MG63 (cell line): ENCODE measurements around the gene PRKAB2. TPM values are rescaled to one million over a fixed set of nuclear protein-coding genes. Genes with fewer than 3 reads are reported as not detected.
"Not testable (repeated sequence)": the region's sequence is repeated elsewhere in the genome, so short reads cannot be mapped to it uniquely, and the experiment has no call there.

ENCODE experiments used
- DNase-seq: peaks from one replicate; pipeline ENCODE4 v3.0.0-alpha.2; 2020
- H3K27me3 ChIP-seq: fragments of 250-450 bp; sonication (Bioruptor Pico); 2 replicates; pipeline ENCODE4 v1.5.1; 2020; ENCODE audit warnings: mild to moderate bottlenecking, moderate library complexity
- H3K36me3 ChIP-seq: fragments of 250-450 bp; sonication (Bioruptor Pico); 2 replicates; pipeline ENCODE4 v1.5.1; 2020; ENCODE audit warnings: mild to moderate bottlenecking, moderate library complexity
- H3K4me3 ChIP-seq: fragments of 250-450 bp; sonication (Bioruptor Pico); 2 replicates; pipeline ENCODE4 v1.5.1; 2020; ENCODE audit warnings: mild to moderate bottlenecking, moderate library complexity
- H3K9me3 ChIP-seq: fragments of 250-450 bp; sonication (Bioruptor Pico); 2 replicates; pipeline ENCODE4 v1.5.1; 2020; ENCODE audit warnings: mild to moderate bottlenecking, moderate library complexity
- total RNA-seq: library from RNA; depleted of rRNA; stranded (reverse); fragments of >200 nt; shearing (Covaris generic); gene quantifications from 2 replicates; pipeline ENCODE4 v1.2.3, GENCODE V29; 2014; ENCODE audit warnings: low replicate concordance; rRNA removed

Gene PRKAB2
- total RNA-seq, 1 experiment from 2014 or later, result 9.5 TPM

DNA sequence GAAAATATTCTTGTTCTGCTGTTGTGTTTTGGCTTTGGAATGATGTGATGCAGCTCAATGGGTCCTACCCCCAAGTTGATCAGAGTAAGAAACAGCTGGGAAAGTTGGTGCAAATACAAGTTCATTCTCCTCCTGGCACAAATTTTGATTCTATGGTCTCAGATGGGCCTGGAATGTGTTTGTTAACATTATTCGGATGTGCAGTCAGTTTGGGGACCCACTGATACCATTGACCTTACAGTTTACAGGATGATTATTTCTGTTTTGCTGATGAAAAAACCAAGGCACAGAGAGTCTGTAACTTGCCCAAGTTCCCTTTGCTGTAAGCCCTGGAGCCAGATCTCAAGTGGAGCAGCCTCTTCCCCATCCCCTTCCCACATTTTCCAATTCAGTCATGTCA is 41.5 kb downstream of the PRKAB2 start:
- not testable (repeated sequence) for H3K4me3 ChIP-seq, H3K27me3 ChIP-seq, H3K9me3 ChIP-seq, H3K36me3 ChIP-seq, DNase-seq

DNA sequence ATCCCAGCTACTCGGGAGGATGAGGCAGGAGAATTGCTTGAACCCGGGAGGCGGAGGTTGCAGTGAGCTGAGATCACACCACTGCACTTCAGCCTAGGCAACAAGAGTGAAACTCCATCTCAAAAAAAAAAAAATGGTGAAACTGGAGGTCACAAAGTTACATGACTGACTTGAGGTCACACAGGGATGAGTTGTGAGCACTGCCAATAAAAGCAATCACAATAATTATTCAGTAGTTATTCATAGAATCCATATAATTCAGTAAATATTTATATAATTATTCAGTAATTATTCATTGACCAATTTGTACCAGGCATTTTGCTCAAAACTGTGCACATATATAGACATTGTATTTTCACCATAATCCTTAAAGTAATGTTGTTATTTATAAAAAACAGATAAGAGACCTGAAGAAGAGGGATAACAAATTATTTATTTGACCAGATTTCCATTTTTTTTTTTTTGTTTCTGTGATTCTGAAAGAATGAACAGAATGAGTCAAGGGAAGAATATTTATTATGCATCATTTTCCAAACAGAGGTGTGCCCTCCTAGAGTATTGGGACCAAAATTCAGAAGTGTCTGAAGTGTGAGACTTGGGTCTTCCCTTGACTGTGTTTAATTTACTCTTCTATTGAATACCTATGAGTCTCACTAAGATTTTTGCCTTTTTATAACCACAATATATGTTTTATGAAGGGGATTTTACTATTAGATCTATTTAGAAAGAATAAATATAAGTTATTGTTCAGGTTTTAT is 43.0 kb downstream of the PRKAB2 start:
- Histone ChIP-seq H3K27me3 (no peaks in the 10 kb centered on the region), H3K9me3 (no peaks in the 10 kb centered on the region), H3K4me3 (no peak overlapping the region), H3K36me3 (no peaks in the 10 kb centered on the region)
- no peak for DNase-seq

DNA sequence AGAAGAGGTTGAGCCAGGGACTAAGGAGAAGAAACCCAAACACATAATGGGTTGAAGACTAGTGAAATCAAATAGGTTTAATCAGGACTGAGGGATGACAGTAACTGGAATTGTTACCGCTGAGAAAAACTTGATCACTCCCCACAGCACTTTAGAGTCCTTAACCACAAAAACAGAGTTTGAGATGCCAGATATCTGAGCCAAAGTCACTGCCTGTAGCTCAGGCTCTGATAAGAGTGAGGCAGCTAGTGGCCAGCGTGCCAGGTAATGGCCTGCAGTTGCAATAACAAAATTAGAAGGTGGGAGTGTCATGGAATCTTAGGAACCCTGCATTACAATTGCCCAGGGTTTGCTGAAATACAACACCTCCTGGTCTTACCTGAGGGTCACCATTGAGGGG is 48.0 kb downstream of the PRKAB2 start:
- Histone ChIP-seq H3K9me3 (no peaks in the 10 kb centered on the region), H3K4me3 (no peak overlapping the region), H3K36me3 (no peaks in the 10 kb centered on the region), H3K27me3 (no peaks in the 10 kb centered on the region)
- no peak for DNase-seq

- Histone ChIP-seq H3K36me3 (no peaks in the 10 kb centered on the region), H3K9me3 (no peaks in the 10 kb centered on the region), H3K27me3 (no peaks in the 10 kb centered on the region), H3K4me3 (no peak overlapping the region)
- DNase-seq, result no peak
These were observed 55.2 kb downstream of the PRKAB2 start for GRCh38 chr1:147117109-147117508.

GRCh38 chr1:147115496-147115895 is 56.8 kb downstream of the PRKAB2 start:
- no peak for DNase-seq
- Histone ChIP-seq H3K36me3 (no peaks in the 10 kb centered on the region), H3K4me3 (no peak overlapping the region), H3K27me3 (no peaks in the 10 kb centered on the region), H3K9me3 (no peaks in the 10 kb centered on the region)

- H3K27me3 ChIP-seq, H3K4me3 ChIP-seq, H3K36me3 ChIP-seq, DNase-seq, H3K9me3 ChIP-seq: not testable (repeated sequence)
These were observed 57.2 kb downstream of the PRKAB2 start for GRCh38 chr1:147115079-147115478.

DNA sequence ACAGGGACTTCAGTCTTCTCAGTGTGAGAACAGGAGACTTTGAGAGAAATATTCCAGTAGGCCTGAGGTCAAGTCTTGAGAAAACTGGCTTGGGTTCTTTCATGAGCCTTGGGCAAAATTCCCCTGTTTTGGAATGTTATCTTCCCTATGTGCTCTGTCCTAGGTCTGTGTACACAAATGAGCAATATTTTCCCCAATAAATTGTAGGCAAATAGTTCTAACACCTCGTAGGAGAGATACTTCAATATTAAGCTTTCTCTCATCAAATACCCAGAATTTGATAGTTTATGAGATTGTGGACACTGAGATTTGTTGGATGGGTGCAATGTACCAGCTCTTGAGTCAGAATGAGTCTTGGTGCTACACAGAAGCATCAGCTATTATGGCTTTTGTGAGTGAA is 57.9 kb downstream of the PRKAB2 start:
- not testable (repeated sequence) for H3K9me3 ChIP-seq, H3K4me3 ChIP-seq, H3K27me3 ChIP-seq, DNase-seq, H3K36me3 ChIP-seq

- no peaks in the 10 kb centered on the region for H3K36me3 ChIP-seq
- H3K9me3 ChIP-seq, result no peaks in the 10 kb centered on the region
- H3K4me3 ChIP-seq, result no peak overlapping the region
- no peaks in the 10 kb centered on the region for H3K27me3 ChIP-seq
- no peak for DNase-seq
These were observed 60.7 kb downstream of the PRKAB2 start for GRCh38 chr1:147111381-147112130.

- Histone ChIP-seq H3K36me3 (no peaks in the 10 kb centered on the region), H3K4me3 (no peak overlapping the region), H3K9me3 (no peaks in the 10 kb centered on the region), H3K27me3 (no peaks in the 10 kb centered on the region)
- no peak for DNase-seq
These were observed 61.4 kb downstream of the PRKAB2 start for GRCh38 chr1:147110872-147111271.

DNA sequence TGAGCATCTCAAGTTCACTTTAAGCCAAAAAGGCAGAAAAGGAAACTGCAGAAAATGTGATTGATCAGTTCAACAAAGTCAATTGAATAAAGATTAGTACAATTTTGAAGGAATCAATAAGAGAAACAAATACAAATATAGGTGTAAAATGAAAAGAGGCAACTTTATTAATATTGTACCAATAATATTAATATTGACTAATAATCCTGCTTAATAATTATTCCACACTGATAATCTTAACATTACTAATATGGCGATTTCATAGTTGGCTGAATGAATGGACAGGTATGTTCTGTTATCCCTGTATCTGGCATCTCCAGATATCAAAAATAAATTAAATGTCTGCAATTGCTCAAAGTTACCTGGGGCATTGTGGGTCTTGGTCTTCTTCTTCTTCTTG is 61.8 kb downstream of the PRKAB2 start:
- no peak for DNase-seq
- H3K27me3 ChIP-seq, result no peaks in the 10 kb centered on the region
- H3K4me3 ChIP-seq, result no peak overlapping the region
- H3K36me3 ChIP-seq, result no peaks in the 10 kb centered on the region
- no peaks in the 10 kb centered on the region for H3K9me3 ChIP-seq

GRCh38 chr1:147109762-147110161 is 62.5 kb downstream of the PRKAB2 start:
- Histone ChIP-seq H3K4me3 (no peak overlapping the region), H3K27me3 (no peaks in the 10 kb centered on the region), H3K9me3 (no peaks in the 10 kb centered on the region), H3K36me3 (no peaks in the 10 kb centered on the region)
- no peak for DNase-seq

- no peak for DNase-seq
- no peak overlapping the region for H3K4me3 ChIP-seq
- no peaks in the 10 kb centered on the region for H3K36me3 ChIP-seq
- no peaks in the 10 kb centered on the region for H3K27me3 ChIP-seq
- H3K9me3 ChIP-seq, result no peaks in the 10 kb centered on the region
These were observed 63.2 kb downstream of the PRKAB2 start for GRCh38 chr1:147109041-147109440.

DNA sequence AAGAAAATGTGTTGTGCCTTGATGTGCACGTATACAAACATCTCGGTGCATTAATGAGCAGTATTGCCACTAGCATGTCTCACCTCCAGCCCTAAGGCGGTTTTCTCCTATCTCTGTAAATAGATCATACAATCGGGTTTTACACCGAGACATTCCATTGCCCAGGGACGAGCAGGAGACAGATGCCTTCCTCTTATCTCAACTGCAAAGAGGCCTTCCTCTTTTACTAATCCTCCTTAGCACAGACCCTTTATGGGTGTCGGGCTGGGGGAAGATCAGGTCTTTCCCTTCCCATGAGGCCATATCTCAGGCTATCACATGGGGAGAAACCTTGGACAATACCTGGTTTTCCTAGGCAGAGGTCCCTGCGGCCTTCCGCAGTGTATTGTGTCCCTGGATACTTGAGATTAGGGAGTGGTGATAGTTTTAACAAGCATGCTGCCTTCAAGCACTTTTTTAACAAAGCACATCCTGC is 65.8 kb downstream of the PRKAB2 start:
- DNase-seq, H3K27me3 ChIP-seq, H3K36me3 ChIP-seq, H3K9me3 ChIP-seq, H3K4me3 ChIP-seq: not testable (repeated sequence)

DNA sequence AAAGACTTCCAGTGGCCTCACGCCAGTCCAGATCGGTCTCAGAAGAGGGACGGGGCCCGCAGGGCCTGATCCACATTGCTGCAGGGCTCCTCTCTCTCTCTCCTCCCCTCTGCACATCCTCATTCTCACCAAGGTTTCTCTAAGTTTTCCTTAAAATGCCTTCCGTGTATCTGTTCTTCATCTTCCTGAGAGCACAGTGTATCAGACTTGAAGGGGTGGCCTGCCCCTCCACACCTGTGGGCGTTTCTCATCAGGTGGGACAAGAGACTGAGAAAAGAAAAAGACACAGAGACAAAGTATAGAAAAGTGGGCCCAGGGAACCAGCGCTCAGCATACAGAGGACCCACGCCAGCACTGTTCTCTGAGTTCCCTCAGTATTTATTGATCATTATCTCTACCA is 66.4 kb downstream of the PRKAB2 start:
- Histone ChIP-seq H3K9me3 (no peaks in the 10 kb centered on the region), H3K27me3 (no peaks in the 10 kb centered on the region), H3K4me3 (no peak overlapping the region), H3K36me3 (no peaks in the 10 kb centered on the region)
- DNase-seq, result no peak

Other genes starting within 250 kb of the PRKAB2 start
- gene NBPF12, start 234.1 kb downstream of the PRKAB2 start, total RNA-seq, result 1.2 and 4.8 TPM in 2 replicates
- gene FMO5, start 52.9 kb upstream of the PRKAB2 start, total RNA-seq, result not detected in 2 replicates
- gene CHD1L, start 70.2 kb upstream of the PRKAB2 start, total RNA-seq, result 89.4 and 97.1 TPM in 2 replicates